Panc1 (cell line): ENCODE measurements around the gene WDFY1.

Experiments used
- CTCF ChIP-seq: fragments of 450-650 bp; IDR thresholded peaks from 2 replicates; pipeline ENCODE4 v1.5.1; 2017; ENCODE audit warnings: mild to moderate bottlenecking
- TCF7L2 ChIP-seq: IDR thresholded peaks from 2 replicates; pipeline ENCODE4 v1.6.1; 2011; ENCODE audit warnings: mild to moderate bottlenecking, low read depth, low read length, inconsistent platforms

- TF ChIP-seq CTCF (no peak), TCF7L2 (no peak)
Observed at GRCh38 chr2:223930103-223930976, 14.8 kb downstream of the WDFY1 start.
